Left ventricle myocardium inferior (tissue), 1 donor: ENCODE results near the gene ROS1. TPM values are rescaled to one million over a fixed set of nuclear protein-coding genes. Genes with fewer than 3 reads are reported as not detected.
"Not testable (repeated sequence)": the region's sequence is repeated elsewhere in the genome, so short reads cannot be mapped to it uniquely, and the experiment has no call there.

Experiments
- DNase-seq: peaks from one replicate; pipeline ENCODE4 v3.0.0-alpha.2; 2020
- H3K27ac ChIP-seq: fragments of 200-600 bp; replicated peaks from 2 replicates; pipeline ENCODE4 v1.8.0; 2021
- H3K27me3 ChIP-seq: fragments of 200-600 bp; 2 replicates; pipeline ENCODE4 v1.8.0; 2021; ENCODE audit warnings: low read depth
- H3K36me3 ChIP-seq: fragments of 200-600 bp; 2 replicates; pipeline ENCODE4 v1.8.0; 2021
- H3K4me1 ChIP-seq: fragments of 200-600 bp; 2 replicates; pipeline ENCODE4 v1.8.0; 2021
- H3K4me3 ChIP-seq: fragments of 200-600 bp; 2 replicates; pipeline ENCODE4 v1.8.0; 2021; ENCODE audit warnings: mild to moderate bottlenecking, moderate library complexity
- H3K9me3 ChIP-seq: fragments of 200-600 bp; replicated peaks from 2 replicates; pipeline ENCODE4 v1.8.0; 2021
- CTCF ChIP-seq: fragments of 200-600 bp; IDR thresholded peaks from 2 replicates; pipeline ENCODE4 v1.8.0; 2021; ENCODE audit warnings: antibody characterized with exemption, mild to moderate bottlenecking, borderline replicate concordance
- intact Hi-C: fragments of 100-400 bp; cut with micrococcal nuclease; formaldehyde crosslinking; loops from one replicate; pipeline ENCODE4 v1.11.0; 2022
- total RNA-seq: library from RNA; stranded (reverse); fragmentation: NEBNext Ultra II Directional; extraction: Animal tissue kit (Norgen Biotek cat#: 25700); gene quantifications from one replicate; pipeline ENCODE4 v1.2.1, GENCODE V29; 2021
- donor health status: DM: no; HTN: yes; CAD: no; lungs with severe emphysema.

The ROS1 gene
- total RNA-seq, 1 donor from 2014 or later = 0.08 TPM

- H3K4me3 ChIP-seq = no peak overlapping the region
- no peaks in the 10 kb centered on the region for H3K9me3 ChIP-seq
- no peak for TF ChIP-seq CTCF
- DNase-seq = no peak
- peaks cover 6% of the 10 kb centered on the region for H3K4me1 ChIP-seq
- no peak overlapping the region for H3K27ac ChIP-seq
- H3K36me3 ChIP-seq = no peaks in the 10 kb centered on the region
- H3K27me3 ChIP-seq = peaks cover 27% of the 10 kb centered on the region
- intact Hi-C loops = loop anchor here (2.0 kb wide), 1 partner anchor 109 kb away; no protein-coding TSS in a partner anchor
These were observed 22.3 kb upstream of the ROS1 start for GRCh38 chr6:117448011-117448410.

- Histone ChIP-seq H3K9me3 (no peaks in the 10 kb centered on the region), H3K27me3 (peaks cover 27% of the 10 kb centered on the region), H3K36me3 (no peaks in the 10 kb centered on the region), H3K27ac (no peak overlapping the region), H3K4me1 (peaks cover 6% of the 10 kb centered on the region), H3K4me3 (no peak overlapping the region)
- no peak for DNase-seq
- intact Hi-C loops = no loop called here
- TF ChIP-seq CTCF = no peak
These were observed 21.1 kb upstream of the ROS1 start for GRCh38 chr6:117446861-117447260.

GRCh38 chr6:117444600-117444999, 18.9 kb upstream of the ROS1 start:
- no peak overlapping the region for H3K27ac ChIP-seq
- intact Hi-C loops = no loop called here
- DNase-seq = no peak

GRCh38 chr6:117442313-117442712, 16.6 kb upstream of the ROS1 start:
- H3K27ac ChIP-seq, H3K4me1 ChIP-seq, H3K4me3 ChIP-seq, H3K36me3 ChIP-seq, intact Hi-C loops, DNase-seq, H3K9me3 ChIP-seq: not testable (repeated sequence)
- peaks cover 17% of the 10 kb centered on the region for H3K27me3 ChIP-seq

More at GRCh38 chr6:117444600-117444999, 18.9 kb upstream of the ROS1 start:
- Histone ChIP-seq H3K4me3 (no peak overlapping the region), H3K9me3 (no peaks in the 10 kb centered on the region), H3K36me3 (no peaks in the 10 kb centered on the region), H3K27me3 (peaks cover 27% of the 10 kb centered on the region), H3K4me1 (peaks cover 6% of the 10 kb centered on the region)
- no peak for TF ChIP-seq CTCF

- H3K36me3 ChIP-seq = no peaks in the 10 kb centered on the region
- H3K27me3 ChIP-seq = peaks cover 12% of the 10 kb centered on the region
- H3K4me1 ChIP-seq = no peaks in the 10 kb centered on the region
- no peak overlapping the region for H3K27ac ChIP-seq
- no peaks in the 10 kb centered on the region for H3K9me3 ChIP-seq
- no peak for DNase-seq
- H3K4me3 ChIP-seq = no peak overlapping the region
- no peak for TF ChIP-seq CTCF
- intact Hi-C loops = no loop called here
These were observed 16.1 kb upstream of the ROS1 start for GRCh38 chr6:117441824-117442264.

- no peaks in the 10 kb centered on the region for H3K36me3 ChIP-seq
- intact Hi-C loops = no loop called here
- H3K9me3 ChIP-seq = peaks cover 4% of the 10 kb centered on the region
- H3K27me3 ChIP-seq = peaks cover 10% of the 10 kb centered on the region
- no peak overlapping the region for H3K27ac ChIP-seq
- no peak for TF ChIP-seq CTCF
- no peak for DNase-seq
- H3K4me3 ChIP-seq = no peak overlapping the region
- no peaks in the 10 kb centered on the region for H3K4me1 ChIP-seq
These were observed 15.2 kb upstream of the ROS1 start for GRCh38 chr6:117440706-117441525.
